HepG2 (cell line): ENCODE results near the gene DNASE1. TPM values are rescaled to one million over a fixed set of nuclear protein-coding genes. Genes with fewer than 3 reads are reported as not detected.

Experiments
- ATAC-seq: fragments of 200-7000 bp; cut with Tn5 transposase; 3 replicates; pipeline ENCODE4 v1.9.1; 2020; ENCODE audit warnings: mild to moderate bottlenecking, moderate library complexity
- BruUV-seq: library from RNA; stranded (reverse); fragments of 400-500 nt; replicated peaks from 2 replicates; lab custom pipeline; 2021; lab: Mats Ljungman, UMichigan
- CTCF ChIA-PET: fragments of 300-600 bp; formaldehyde crosslinking; extraction: SDS; loops from one replicate; lab custom pipeline; 2021; ENCODE audit warnings: low total read pairs, inconsistent platforms, low intra/inter-chr PET ratio; lab: Yijun Ruan, JAX
- POLR2A ChIA-PET: fragments of 350-600 bp; sonication (Branson Sonifier 250); formaldehyde crosslinking; loops from one replicate; lab custom pipeline; 2020; ENCODE audit warnings: antibody characterized with exemption, inconsistent platforms; lab: Yijun Ruan, JAX
- DNase-seq: peaks from one replicate; pipeline ENCODE4 v3.0.0-alpha.2; 2015; ENCODE audit warnings: low spot score
- FAIRE-seq: peaks from 3 replicates; lab custom pipeline; 2011; peaks lifted over from hg19 to GRCh38; lab: Jason Lieb, UNC
- H2AFZ ChIP-seq: one replicate; pipeline ENCODE4 v1.6.1; 2011; ENCODE audit warnings: low read length, inconsistent platforms
- H3K27ac ChIP-seq: fragments of 300-600 bp; 3 replicates; pipeline ENCODE4 v1.8.0; 2011; ENCODE audit warnings: mixed run types, mild to moderate bottlenecking, mixed read lengths, low read length, inconsistent platforms; ENCODE audit not compliant: insufficient read depth; ENCODE audit errors: extremely low read length
- H3K27me3 ChIP-seq, 2 experiments: fragments of 200-600 bp in 1 of 2; 2 replicates in 1 of 2; 3 replicates in 1 of 2; pipeline versions ENCODE4 v1.6.0 to v1.8.0; 2011; ENCODE audit warnings: low read length in 2 of 2, mild to moderate bottlenecking in 2 of 2, moderate library complexity in 2 of 2, inconsistent platforms in 1 of 2; ENCODE audit not compliant: insufficient read depth in 2 of 2, control insufficient read depth in 1 of 2
- H3K36me3 ChIP-seq, 2 experiments: fragments of 200-600 bp in 1 of 2; replicated peaks in 1 of 2; 2 replicates in 1 of 2; 3 replicates in 1 of 2; pipeline versions ENCODE4 v1.5.1 to v1.8.0; 2011; ENCODE audit warnings: low read length in 2 of 2, inconsistent platforms in 1 of 2; ENCODE audit not compliant: insufficient read depth in 2 of 2, control insufficient read depth in 1 of 2
- H3K4me1 ChIP-seq: 2 replicates; pipeline ENCODE4 v1.5.1; 2012; ENCODE audit warnings: low read length, inconsistent platforms; ENCODE audit not compliant: insufficient read depth
- H3K4me2 ChIP-seq: 2 replicates; pipeline ENCODE4 v1.6.0; 2011; ENCODE audit warnings: low read depth, low read length, inconsistent platforms
- H3K4me3 ChIP-seq, 3 experiments: fragments of 200-600 bp in 1 of 3; sonication (generic), shearing (Covaris generic) in 1 of 3; replicated peaks in 1 of 3; 2 replicates each; pipeline ENCODE4 v1.5.1; 2011 to 2016; ENCODE audit warnings: low read length in 3 of 3, inconsistent platforms in 2 of 3, low read depth in 2 of 3, mild to moderate bottlenecking in 2 of 3, control low read depth in 1 of 3, mixed read lengths in 1 of 3; ENCODE audit not compliant: insufficient read depth in 1 of 3
- H3K79me2 ChIP-seq: one replicate; pipeline ENCODE4 v1.6.1; 2011; ENCODE audit warnings: low read length, inconsistent platforms; ENCODE audit not compliant: insufficient read depth
- H3K9ac ChIP-seq: 2 replicates; pipeline ENCODE4 v1.6.0; 2011; ENCODE audit warnings: mild to moderate bottlenecking, low read depth, low read length, inconsistent platforms; ENCODE audit not compliant: insufficient read depth
- H3K9me3 ChIP-seq: 2 replicates; pipeline ENCODE4 v1.5.1; 2012; ENCODE audit warnings: mild to moderate bottlenecking, low read length
- H4K20me1 ChIP-seq: 2 replicates; pipeline ENCODE4 v1.6.0; 2011; ENCODE audit warnings: inconsistent platforms, mild to moderate bottlenecking, low read length, moderate library complexity; ENCODE audit not compliant: insufficient read depth
- CHCHD3 ChIP-seq: sonication (generic); formaldehyde crosslinking; IDR thresholded peaks from 2 replicates; pipeline ENCODE4 v1.8.0; 2022; ENCODE audit warnings: mild to moderate bottlenecking, missing genetic modification reagents, moderate library complexity
- CREB3 ChIP-seq: sonication (generic); formaldehyde crosslinking; IDR thresholded peaks from 2 replicates; pipeline ENCODE4 v1.5.0; 2020; ENCODE audit warnings: missing genetic modification reagents
- MYC ChIP-seq: sonication (generic); formaldehyde crosslinking; IDR thresholded peaks from 2 replicates; pipeline ENCODE4 v1.9.0; 2021; ENCODE audit warnings: missing genetic modification reagents, borderline replicate concordance
- PITX1 ChIP-seq: sonication (generic); formaldehyde crosslinking; IDR thresholded peaks from 2 replicates; pipeline ENCODE4 v1.5.1; 2020; ENCODE audit warnings: mild to moderate bottlenecking, missing genetic modification reagents
- ZNF143 ChIP-seq: sonication (generic); formaldehyde crosslinking; IDR thresholded peaks from 2 replicates; pipeline ENCODE4 v1.4.0; 2020; ENCODE audit warnings: missing genetic modification reagents
- ZNF619 ChIP-seq: sonication (generic); formaldehyde crosslinking; IDR thresholded peaks from 2 replicates; pipeline ENCODE4 v1.4.0; 2020; ENCODE audit warnings: mild to moderate bottlenecking, missing genetic modification reagents
- WGBS: methylation state at CpG from one replicate; pipeline ENCODE4 v1.1.6; 2017; ENCODE audit warnings: low lambda C conversion rate; 5-methylcytosine and 5-hydroxymethylcytosine counted together
- in situ Hi-C: cut with HindIII; loops from 2 replicates; pipeline ENCODE4 v1.10.0; 2017; ENCODE audit warnings: low pct_unique_long_range_greater_than_20kb; ENCODE audit not compliant: extremely low pct_ligation_motif_present
- intact Hi-C: fragments of 100-400 bp; cut with micrococcal nuclease; formaldehyde crosslinking; loops from one replicate; pipeline ENCODE4 v1.10.0; 2022; ENCODE audit not compliant: unreplicated experiment
- polyA plus RNA-seq, 8 experiments: library from polyadenylated mRNA; depleted of rRNA in 3 of 8; stranded (reverse) in 7 of 8; unstranded in 1 of 8; fragments of >200 nt; fragmentation: Illumina TruSeq in 4 of 8; extraction: Trizol in 4 of 8; gene quantifications; 2 replicates each; pipeline versions ENCODE4 v1.2.1 to v1.2.3, GENCODE V29; 2011 to 2016; ENCODE audit warnings: low read depth in 4 of 8, missing spikeins in 1 of 8, mixed read lengths in 1 of 8; ENCODE audit not compliant: insufficient read depth in 1 of 8
- total RNA-seq, 5 experiments: library from RNA; depleted of rRNA; stranded (reverse); fragments of >200 nt; fragmentation: Illumina TruSeq; extraction: Trizol; gene quantifications; 2 replicates each; pipeline ENCODE4 v1.2.3, GENCODE V29; 2016; ENCODE audit warnings: low read depth in 1 of 5

DNASE1 gene
- total and polyA plus RNA-seq, 2 of the 13 experiments (the other 11 are each of a cell fraction or from before 2014, with no cell fraction given), result 7.1 to 11.1 TPM

GRCh38 chr16:3640632-3641501, 13.6 kb upstream of the DNASE1 start (continued):
- TF ChIP-seq CHCHD3 (CRISPR knock-in tag), result 0 out of 2 replicates have a peak, but pooled peaks have one; percentile 68
- 0 out of 2 replicates have a peak, but pooled peaks have one; percentile 10 for TF ChIP-seq ZNF619 (CRISPR knock-in tag)

DNA sequence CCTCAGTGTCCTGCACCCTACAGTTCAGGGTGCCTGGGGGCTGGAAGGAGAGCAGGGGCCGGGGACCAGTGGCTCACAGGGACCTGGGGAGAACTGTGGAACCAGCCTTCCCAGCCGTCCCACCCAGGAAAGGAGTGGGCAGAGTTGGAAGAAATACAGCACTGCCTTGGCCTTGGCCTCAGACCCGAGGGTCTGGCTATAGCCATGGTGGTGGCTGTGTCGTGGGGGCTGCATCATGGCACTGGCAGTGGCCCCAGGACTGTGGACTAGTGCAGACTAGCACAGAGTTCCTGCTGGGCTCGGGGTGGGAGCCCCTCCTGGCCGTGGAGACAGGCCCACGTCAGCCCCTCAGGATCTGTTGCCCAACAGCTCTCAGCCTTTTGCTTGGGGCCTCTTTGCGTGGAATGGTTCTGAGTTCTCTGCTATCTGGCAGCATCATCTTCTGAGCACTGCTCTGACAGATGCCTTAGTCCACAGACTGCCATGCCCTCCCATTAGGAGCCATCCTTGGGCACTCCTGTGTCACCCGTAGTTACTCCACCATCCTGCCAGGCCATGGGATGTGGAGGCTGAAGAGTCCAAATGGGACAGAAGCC, 12.6 kb upstream of the DNASE1 start:
- no TSS peak for BruUV-seq
- FAIRE-seq (no peak), DNase-seq (no peak), ATAC-seq (no peak)
- Histone ChIP-seq H3K79me2 (peaks cover 3% of the 10 kb centered on the region), H3K27ac (no peak overlapping the region), H3K36me3 (peaks cover 1 to 2% of the 10 kb centered on the region in 2 experiments; a peak in 1 of 5 replicates), H3K4me2 (no peak overlapping the region), H3K4me1 (peaks cover 67% of the 10 kb centered on the region), H3K27me3 (no peaks in the 10 kb centered on the region), H3K9ac (no peak overlapping the region), H3K4me3 (no peak overlapping the region), H4K20me1 (no peaks in the 10 kb centered on the region), H2AFZ (no peak overlapping the region), H3K9me3 (no peaks in the 10 kb centered on the region)
- ChIA-PET POLR2A (no interaction called here), CTCF (no interaction called here)
- no peak for TF ChIP-seq ZNF143 (CRISPR knock-in tag)
- no peak for TF ChIP-seq CREB3 (CRISPR knock-in tag)
- no peak for TF ChIP-seq PITX1 (CRISPR knock-in tag)
- TF ChIP-seq MYC (CRISPR knock-in tag), result peak; percentile 20; the same call in 1 of the 2 replicates
- WGBS, result 93% methylated on average over 5 of the region's 9 CpGs
- intact Hi-C loops, result no loop called here
- in situ Hi-C loops, result no loop called here
